Measurements from ENCODE around the gene WDHD1. TPM values are rescaled to one million over a fixed set of nuclear protein-coding genes. Genes with fewer than 3 reads are reported as not detected.

WDHD1 gene
- total RNA-seq, 5 donors from 2014 or later (not counting 1 experiment from before 2014, with no cell fraction given), result 2.5 to 6.1 (median 4.9) TPM

GRCh38 chr14:55051423-55052268, 24.7 kb upstream of the WDHD1 start, which contains the start of gene MAPK1IP1L:
MAPK1IP1L (plus strand) TSS chr14:55051647; CDS start chr14:55061684, 10,037 bp downstream.
- H3K27ac Mint-ChIP-seq, result peak within 1 kb of the TSS; percentile 89 to 91
- ATAC-seq (replicated peaks in 1 of 4) (peak; percentile 88 to 99 (median 92)), DNase-seq (peak; percentile 76 to 94 (median 87))
- Histone ChIP-seq H3K4me3 (ENCODE audit: control insufficient read depth in 1 of 2, extremely low read depth in 1 of 2, low read length in 1 of 2) (peak within 1 kb of the TSS; percentile 97 to 100), H3K9me3 (no peaks in the 10 kb centered on the region), H3K4me1 (ENCODE audit: control insufficient read depth in 1 of 2, extremely low read depth in 1 of 2, insufficient read depth in 2 of 2, low read length in 2 of 2) (peaks cover 15 to 34% of the 10 kb centered on the region in 2 experiments), H3K27me3 (replicated peaks in 1 of 2; ENCODE audit: control insufficient read depth in 2 of 2, extremely low read depth in 1 of 2, insufficient read depth in 2 of 2, low read length in 1 of 2) (no peaks in the 10 kb centered on the region), H3K27ac (ENCODE audit: low read length) (peak within 1 kb of the TSS; percentile 100), H3K36me3 (ENCODE audit: control insufficient read depth in 2 of 2, extremely low read depth in 1 of 2, insufficient read depth in 1 of 2, low read length in 1 of 2) (peaks cover 0 to 12% of the 10 kb centered on the region in 2 donors)
- ChIA-PET POLR2A (interaction anchor here (0.6 to 1.9 kb wide), 16 partner anchors 8 to 526 kb away, joined by 3 to 17 read pairs (median 5); partner anchors contain the start of genes SOCS4 (in 2 of the 2) and WDHD1 (in 2 of the 2)), CTCF (interaction anchor here (0.6 to 2.5 kb wide), 19 partner anchors 8 to 109 kb away, joined by 3 to 15 read pairs (median 4); partner anchors contain the start of genes WDHD1 (in 2 of the 2) and SOCS4 (in 1 of the 2))
- peaks cover 14% of the 10 kb centered on the region for H3K36me3 Mint-ChIP-seq
- H3K4me3 Mint-ChIP-seq, result peak within 1 kb of the TSS; percentile 87 to 90 (median 90)
- under 1% methylated on average over 82 of the region's 98 CpGs for WGBS (ENCODE audit: insufficient coverage)
- no peaks in the 10 kb centered on the region for H3K27me3 Mint-ChIP-seq
- H3K9me3 Mint-ChIP-seq, result no peaks in the 10 kb centered on the region
- peaks cover 44 to 52% (median 47%) of the 10 kb centered on the region in 3 donors for H3K4me1 Mint-ChIP-seq

- Mint-ChIP-seq H3K27ac (peak overlapping the region; percentile 87 to 91), H3K4me3 (peak overlapping the region; percentile 87 to 90 (median 90)), H3K27me3 (no peaks in the 10 kb centered on the region), H3K36me3 (peaks cover 14% of the 10 kb centered on the region), H3K4me1 (peaks cover 40 to 46% (median 41%) of the 10 kb centered on the region in 3 donors), H3K9me3 (no peaks in the 10 kb centered on the region)
- no peaks in the 10 kb centered on the region for H3K9me3 ChIP-seq
- 4% methylated on average over 10 of the region's 10 CpGs for WGBS (ENCODE audit: insufficient coverage)
- peak in 2 of 4 experiments; percentile 3 to 17 for ATAC-seq (replicated peaks in 1 of 4)
- H3K36me3 ChIP-seq (ENCODE audit: control insufficient read depth in 2 of 2, extremely low read depth in 1 of 2, insufficient read depth in 1 of 2, low read length in 1 of 2), result peaks cover 0 to 12% of the 10 kb centered on the region in 2 donors
- CTCF ChIA-PET, result interaction anchor here (0.5 to 2.5 kb wide), 19 partner anchors 9 to 1529 kb away, joined by 3 to 15 read pairs (median 5); partner anchors contain the start of genes WDHD1 (in 2 of the 2), SOCS4 (in 1 of the 2) and TMEM260 (in 1 of the 2)
- H3K4me3 ChIP-seq (ENCODE audit: control insufficient read depth in 1 of 2, extremely low read depth in 1 of 2, low read length in 1 of 2), result peak overlapping the region; percentile 53 to 100
- peaks cover 15 to 34% of the 10 kb centered on the region in 2 experiments for H3K4me1 ChIP-seq (ENCODE audit: control insufficient read depth in 1 of 2, extremely low read depth in 1 of 2, insufficient read depth in 2 of 2, low read length in 2 of 2)
- POLR2A ChIA-PET, result interaction anchor here (0.6 to 1.9 kb wide), 12 partner anchors 14 to 526 kb away, joined by 3 to 17 read pairs (median 4); partner anchors contain the start of genes SOCS4 (in 2 of the 2) and WDHD1 (in 2 of the 2)
- no peak for DNase-seq
- H3K27me3 ChIP-seq (replicated peaks in 1 of 2; ENCODE audit: control insufficient read depth in 2 of 2, extremely low read depth in 1 of 2, insufficient read depth in 2 of 2, low read length in 1 of 2), result no peaks in the 10 kb centered on the region
- peak overlapping the region; percentile 79 for H3K27ac ChIP-seq (ENCODE audit: low read length)
Measured at GRCh38 chr14:55051165-55051422, 24.2 kb upstream of the WDHD1 start.

- Histone ChIP-seq H3K4me1 (ENCODE audit: control insufficient read depth in 1 of 2, extremely low read depth in 1 of 2, insufficient read depth in 2 of 2, low read length in 2 of 2) (peaks cover 11 to 23% of the 10 kb centered on the region in 2 experiments), H3K4me3 (ENCODE audit: control insufficient read depth in 1 of 2, extremely low read depth in 1 of 2, low read length in 1 of 2) (no peak overlapping the region), H3K27ac (ENCODE audit: low read length) (no peak overlapping the region), H3K27me3 (replicated peaks in 1 of 2; ENCODE audit: control insufficient read depth in 2 of 2, extremely low read depth in 1 of 2, insufficient read depth in 2 of 2, low read length in 1 of 2) (no peaks in the 10 kb centered on the region), H3K36me3 (ENCODE audit: control insufficient read depth in 2 of 2, extremely low read depth in 1 of 2, insufficient read depth in 1 of 2, low read length in 1 of 2) (peaks cover 0 to 8% of the 10 kb centered on the region in 2 donors), H3K9me3 (no peaks in the 10 kb centered on the region)
- WGBS (ENCODE audit: insufficient coverage), result no CpG with 5 or more reads among the region's 2 CpGs
- H3K27me3 Mint-ChIP-seq, result no peaks in the 10 kb centered on the region
- no peak overlapping the region for H3K27ac Mint-ChIP-seq
- H3K36me3 Mint-ChIP-seq, result peaks cover 12% of the 10 kb centered on the region
- peaks cover 25 to 28% (median 27%) of the 10 kb centered on the region in 3 donors for H3K4me1 Mint-ChIP-seq
- no peak for ATAC-seq (replicated peaks in 1 of 4)
- no peak overlapping the region for H3K4me3 Mint-ChIP-seq
- DNase-seq, result no peak
- ChIA-PET CTCF (interaction anchor here (0.6 kb wide), 2 partner anchors 9 to 272 kb away, joined by 3 to 5 read pairs; no protein-coding TSS in a partner anchor), POLR2A (interaction anchor here in 1 of 2 donors (0.6 kb wide), 1 partner anchor 9 kb away, joined by 5 read pairs; no protein-coding TSS in a partner anchor)
- no peaks in the 10 kb centered on the region for H3K9me3 Mint-ChIP-seq
Measured at GRCh38 chr14:55048900-55049436, 22.1 kb upstream of the WDHD1 start.

DNA sequence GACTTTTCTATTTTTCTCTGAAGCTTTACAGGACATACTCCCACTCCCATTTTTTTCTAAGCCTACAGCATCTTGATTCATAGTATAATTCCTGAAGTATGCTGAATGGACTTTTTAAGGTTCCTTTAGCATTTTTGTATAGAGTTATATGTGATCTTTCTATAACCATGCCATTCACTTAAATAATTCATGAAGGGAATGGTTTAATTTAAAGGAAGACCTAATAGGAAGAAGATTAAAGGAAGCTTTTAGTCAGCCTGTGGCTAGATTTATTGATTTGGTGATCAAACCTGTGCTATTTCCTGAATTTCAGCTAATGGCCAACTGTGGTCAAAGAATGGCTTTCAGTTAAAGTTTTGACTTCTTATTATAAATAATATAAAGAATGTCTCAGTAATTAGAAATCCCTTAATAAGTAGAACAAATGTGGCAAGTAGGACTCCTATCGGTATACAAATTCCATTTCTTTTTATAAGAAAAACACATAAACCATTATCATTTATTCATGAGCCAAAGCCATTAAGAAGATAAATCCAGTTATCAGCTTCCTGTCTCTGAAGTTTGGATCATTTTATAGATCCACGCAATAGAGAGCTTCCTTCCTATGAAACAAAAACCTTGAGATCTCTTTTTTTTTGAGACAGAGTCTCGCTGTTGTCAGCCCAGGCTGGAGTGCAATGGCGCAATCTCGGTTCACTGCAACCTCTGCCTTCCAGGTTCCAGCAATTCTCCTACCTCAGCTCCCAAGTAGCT, 20.6 kb upstream of the WDHD1 start:
- ATAC-seq (replicated peaks in 1 of 4) (no peak), DNase-seq (no peak)
- ChIA-PET POLR2A (interaction anchor here (0.5 to 1.5 kb wide), 5 partner anchors 9 to 88 kb away, joined by 3 to 4 read pairs (median 3); no protein-coding TSS in a partner anchor), CTCF (interaction anchor here (0.9 to 1.6 kb wide), 2 partner anchors 17 kb away, joined by 3 to 4 read pairs; no protein-coding TSS in a partner anchor)
- Histone ChIP-seq H3K27me3 (replicated peaks in 1 of 2; ENCODE audit: control insufficient read depth in 2 of 2, extremely low read depth in 1 of 2, insufficient read depth in 2 of 2, low read length in 1 of 2) (no peaks in the 10 kb centered on the region), H3K4me3 (ENCODE audit: control insufficient read depth in 1 of 2, extremely low read depth in 1 of 2, low read length in 1 of 2) (no peak overlapping the region), H3K36me3 (ENCODE audit: control insufficient read depth in 2 of 2, extremely low read depth in 1 of 2, insufficient read depth in 1 of 2, low read length in 1 of 2) (peaks cover 0 to 14% of the 10 kb centered on the region in 2 donors), H3K4me1 (ENCODE audit: control insufficient read depth in 1 of 2, extremely low read depth in 1 of 2, insufficient read depth in 2 of 2, low read length in 2 of 2) (peaks cover 4 to 12% of the 10 kb centered on the region in 2 experiments), H3K9me3 (no peaks in the 10 kb centered on the region), H3K27ac (ENCODE audit: low read length) (no peak overlapping the region)
- Mint-ChIP-seq H3K4me1 (peaks cover 11 to 13% (median 12%) of the 10 kb centered on the region in 3 donors), H3K27me3 (no peaks in the 10 kb centered on the region), H3K36me3 (peaks cover 15% of the 10 kb centered on the region), H3K9me3 (no peaks in the 10 kb centered on the region), H3K4me3 (no peak overlapping the region), H3K27ac (no peak overlapping the region)
- WGBS (ENCODE audit: insufficient coverage), result 100% methylated on average over 3 of the region's 5 CpGs

GRCh38 chr14:55045087-55045486, 18.2 kb upstream of the WDHD1 start:
- POLR2A ChIA-PET, result interaction anchor here (0.6 to 1.7 kb wide), 3 partner anchors 12 to 91 kb away, joined by 4 to 8 read pairs (median 7); partner anchors contain the start of genes SOCS4 (in 1 of the 2) and WDHD1 (in 1 of the 2)

More at GRCh38 chr14:55045087-55045486, 18.2 kb upstream of the WDHD1 start:
- H3K36me3 ChIP-seq (ENCODE audit: control insufficient read depth in 2 of 2, extremely low read depth in 1 of 2, insufficient read depth in 1 of 2, low read length in 1 of 2), result peaks cover 0 to 14% of the 10 kb centered on the region in 2 donors
- H3K27me3 ChIP-seq (replicated peaks in 1 of 2; ENCODE audit: control insufficient read depth in 2 of 2, extremely low read depth in 1 of 2, insufficient read depth in 2 of 2, low read length in 1 of 2), result no peaks in the 10 kb centered on the region
- no peak overlapping the region for H3K4me3 ChIP-seq (ENCODE audit: control insufficient read depth in 1 of 2, extremely low read depth in 1 of 2, low read length in 1 of 2)
- peaks cover 0 to 2% (median 0%) of the 10 kb centered on the region in 3 donors for H3K4me1 Mint-ChIP-seq
- H3K9me3 Mint-ChIP-seq, result no peaks in the 10 kb centered on the region
- H3K9me3 ChIP-seq, result no peaks in the 10 kb centered on the region
- CTCF ChIA-PET, result interaction anchor here (0.7 to 2.1 kb wide), 7 partner anchors 11 to 150 kb away, joined by 3 to 6 read pairs (median 4); no protein-coding TSS in a partner anchor
- DNase-seq (no peak), ATAC-seq (replicated peaks in 1 of 4) (no peak)
- peaks cover 15% of the 10 kb centered on the region for H3K36me3 Mint-ChIP-seq
- no peak overlapping the region for H3K27ac ChIP-seq (ENCODE audit: low read length)
- H3K4me1 ChIP-seq (ENCODE audit: control insufficient read depth in 1 of 2, extremely low read depth in 1 of 2, insufficient read depth in 2 of 2, low read length in 2 of 2), result no peaks in the 10 kb centered on the region
- no peak overlapping the region for H3K27ac Mint-ChIP-seq
- no peaks in the 10 kb centered on the region for H3K27me3 Mint-ChIP-seq
- H3K4me3 Mint-ChIP-seq, result no peak overlapping the region
